Ishikawa (cell line): Measurements from ENCODE around the gene FPGS.

Experiments used
- CEBPB ChIP-seq: IDR thresholded peaks from 2 replicates; pipeline ENCODE4 v1.6.1; 2012
- CREB1 ChIP-seq: IDR thresholded peaks from 2 replicates; pipeline ENCODE4 v1.6.1; 2012; ENCODE audit warnings: low read depth
- EGR1 ChIP-seq: IDR thresholded peaks from 2 replicates; pipeline ENCODE4 v1.6.1; 2012
- EP300 ChIP-seq: IDR thresholded peaks from 2 replicates; pipeline ENCODE4 v1.6.1; 2012; ENCODE audit warnings: borderline replicate concordance
- FOXM1 ChIP-seq: IDR thresholded peaks from 2 replicates; pipeline ENCODE4 v1.6.1; 2012; ENCODE audit warnings: low read depth, borderline replicate concordance
- MAX ChIP-seq: IDR thresholded peaks from 2 replicates; pipeline ENCODE4 v1.6.1; 2012
- NFIC ChIP-seq: IDR thresholded peaks from 2 replicates; pipeline ENCODE4 v1.6.1; 2012
- RAD21 ChIP-seq: IDR thresholded peaks from 2 replicates; pipeline ENCODE4 v1.6.1; 2012; ENCODE audit warnings: low read depth
- REST ChIP-seq: IDR thresholded peaks from 2 replicates; pipeline ENCODE4 v1.6.1; 2012; ENCODE audit warnings: low read depth, mild to moderate bottlenecking
- TAF1 ChIP-seq: IDR thresholded peaks from 2 replicates; pipeline ENCODE4 v1.6.1; 2012; ENCODE audit warnings: low read depth, mild to moderate bottlenecking
- TCF12 ChIP-seq: IDR thresholded peaks from 2 replicates; pipeline ENCODE4 v1.6.1; 2012; ENCODE audit warnings: low read depth
- TEAD4 ChIP-seq: IDR thresholded peaks from 2 replicates; pipeline ENCODE4 v1.6.1; 2012
- USF1 ChIP-seq: IDR thresholded peaks from 2 replicates; pipeline ENCODE4 v1.6.1; 2012
- YY1 ChIP-seq: IDR thresholded peaks from 2 replicates; pipeline ENCODE4 v1.6.1; 2012; ENCODE audit warnings: low read depth
- ZBTB7A ChIP-seq: IDR thresholded peaks from 2 replicates; pipeline ENCODE4 v1.6.1; 2012; ENCODE audit warnings: low read depth

FPGS gene

GRCh38 chr9:127791085-127791484 lies 11.6 kb upstream of the FPGS start:
- no peak for TF ChIP-seq TEAD4
- no peak for TF ChIP-seq CEBPB
- TF ChIP-seq EP300, result no peak

GRCh38 chr9:127792417-127793031 lies 10.2 kb upstream of the FPGS start:
- TF ChIP-seq TEAD4 (no peak), EP300 (no peak), RAD21 (no peak), USF1 (no peak), NFIC (no peak), REST (no peak), FOXM1 (no peak), MAX (no peak)

GRCh38 chr9:127793093-127793708 lies 9.5 kb upstream of the FPGS start:
- TF ChIP-seq TAF1, result no peak
- TF ChIP-seq FOXM1, result no peak
- no peak for TF ChIP-seq ZBTB7A
- no peak for TF ChIP-seq TEAD4
- TF ChIP-seq CREB1, result no peak
- TF ChIP-seq YY1, result no peak
- no peak for TF ChIP-seq USF1
- no peak for TF ChIP-seq MAX
- no peak for TF ChIP-seq CEBPB
- TF ChIP-seq EGR1, result no peak
- TF ChIP-seq TCF12, result no peak
- TF ChIP-seq REST, result no peak
- TF ChIP-seq EP300, result no peak
- no peak for TF ChIP-seq NFIC
- no peak for TF ChIP-seq RAD21

GRCh38 chr9:127794001-127794791 lies 8.5 kb upstream of the FPGS start:
- TF ChIP-seq CEBPB, result no peak
- no peak for TF ChIP-seq NFIC
- no peak for TF ChIP-seq RAD21
- no peak for TF ChIP-seq YY1
- TF ChIP-seq EGR1, result no peak
- TF ChIP-seq MAX, result no peak
- no peak for TF ChIP-seq TCF12

GRCh38 chr9:127796225-127796813 lies 6.4 kb upstream of the FPGS start:
- TF ChIP-seq REST (no peak), TCF12 (no peak), FOXM1 (no peak), CEBPB (no peak), EGR1 (no peak), RAD21 (no peak), NFIC (no peak), EP300 (no peak), TEAD4 (no peak)
